Sigmoid colon (tissue), 4 donors: ENCODE measurements around the gene NPTX1.

Source experiments
- CTCF ChIP-seq, 4 experiments: fragments of 450-650 bp in 3 of 4; fragments of 200-600 bp in 1 of 4; IDR thresholded peaks; one replicate each; pipeline ENCODE4 v1.5.1; 2016 to 2019; ENCODE audit warnings: antibody characterized with exemption in 4 of 4, mild to moderate bottlenecking in 3 of 4, moderate library complexity in 2 of 4
- EP300 ChIP-seq, 4 donors: sonication (generic); formaldehyde crosslinking; IDR thresholded peaks; one replicate each; pipeline ENCODE4 v1.6.1; 2017; ENCODE audit warnings: antibody characterized with exemption in 4 of 4

- TF ChIP-seq CTCF (IDR thresholded peaks at IDR 0.05): no peak
- no peak for TF ChIP-seq EP300 (IDR thresholded peaks at IDR 0.05)
Observed at GRCh38 chr17:80444644-80444979, 31.8 kb downstream of the NPTX1 start.
